ENCODE results near the gene MVB12A.

MVB12A gene

GRCh38 chr19:17405250-17406045 is 14.4 kb upstream of the MVB12A start, which contains the start of gene BST2:
TSS of gene BST2 (minus strand) at chr19:17405630. CDS start at chr19:17405575, 55 bp downstream.
- H3K4me3 ChIP-seq (ENCODE audit: low read depth, low read length) = no peak within 1 kb of the TSS
- no peak for TF ChIP-seq CTCF (IDR thresholded peaks at IDR 0.05; ENCODE audit: low read depth, low read length)

GRCh38 chr19:17406046-17406886 is 13.6 kb upstream of the MVB12A start:
- no peak for TF ChIP-seq CTCF (IDR thresholded peaks at IDR 0.05; ENCODE audit: low read depth, low read length)
- H3K4me3 ChIP-seq (ENCODE audit: low read depth, low read length) = no peak overlapping the region

- no peak for TF ChIP-seq CTCF (IDR thresholded peaks at IDR 0.05; ENCODE audit: low read depth, low read length)
- no peak overlapping the region for H3K4me3 ChIP-seq (ENCODE audit: low read depth, low read length)
Measured at GRCh38 chr19:17406887-17407196, 13.0 kb upstream of the MVB12A start.

GRCh38 chr19:17409990-17410389 is 9.9 kb upstream of the MVB12A start:
- TF ChIP-seq CTCF (IDR thresholded peaks at IDR 0.05; ENCODE audit: low read depth, low read length) = no peak
- H3K4me3 ChIP-seq (ENCODE audit: low read depth, low read length) = no peak overlapping the region

- no peak overlapping the region for H3K4me3 ChIP-seq (ENCODE audit: low read depth, low read length)
- no peak for TF ChIP-seq CTCF (IDR thresholded peaks at IDR 0.05; ENCODE audit: low read depth, low read length)
Measured at GRCh38 chr19:17411801-17412200, 8.0 kb upstream of the MVB12A start.

GRCh38 chr19:17414097-17414496 is 5.8 kb upstream of the MVB12A start:
- TF ChIP-seq CTCF (IDR thresholded peaks at IDR 0.05; ENCODE audit: low read depth, low read length) = no peak
- no peak overlapping the region for H3K4me3 ChIP-seq (ENCODE audit: low read depth, low read length)

GRCh38 chr19:17415121-17415520 is 4.7 kb upstream of the MVB12A start:
- TF ChIP-seq CTCF (IDR thresholded peaks at IDR 0.05; ENCODE audit: low read depth, low read length) = no peak
- no peak overlapping the region for H3K4me3 ChIP-seq (ENCODE audit: low read depth, low read length)
